Stomach (tissue), 9 donors: ENCODE results near the gene THSD7B. TPM values are rescaled to one million over a fixed set of nuclear protein-coding genes. Genes with fewer than 3 reads are reported as not detected.
A peak's percentile ranks its signal among the peaks of the same experiment; 100 is the strongest.

Source experiments
- DNase-seq, 2 donors: peaks; one replicate each; pipeline versions ENCODE4 v3.0.0 to v3.0.0-alpha.2; 2013 to 2019
- H3K27ac ChIP-seq, 5 donors: fragments of 200-600 bp in 4 of 5; sonication (generic) in 4 of 5; one replicate each; pipeline ENCODE4 v1.5.1; 2013 to 2019; ENCODE audit warnings: mild to moderate bottlenecking in 1 of 5, moderate library complexity in 1 of 5
- H3K27me3 ChIP-seq, 3 donors: fragments of 200-600 bp; sonication (generic); one replicate each; pipeline ENCODE4 v1.5.1; 2017 to 2019; ENCODE audit warnings: mixed run types in 1 of 3
- H3K36me3 ChIP-seq, 4 donors: fragments of 200-600 bp; sonication (generic); 1 replicate in 3 of 4; 2 replicates in 1 of 4; pipeline ENCODE4 v1.5.1; 2016 to 2019
- H3K4me1 ChIP-seq, 4 donors: fragments of 200-600 bp; sonication (generic); one replicate each; pipeline ENCODE4 v1.5.1; 2016 to 2019
- H3K4me3 ChIP-seq, 4 donors: fragments of 200-600 bp; sonication (generic) in 3 of 4; one replicate each; pipeline ENCODE4 v1.5.1; 2016 to 2019; ENCODE audit warnings: mild to moderate bottlenecking in 1 of 4
- H3K9me3 ChIP-seq, 4 donors: fragments of 200-600 bp; sonication (generic); one replicate each; pipeline ENCODE4 v1.5.1; 2016 to 2019
- CTCF ChIP-seq, 7 experiments: fragments of 450-650 bp in 4 of 7; fragments of 200-600 bp in 3 of 7; sonication (generic) in 3 of 7; IDR thresholded peaks; one replicate each; pipeline ENCODE4 v1.5.1; 2016 to 2019; ENCODE audit warnings: antibody characterized with exemption in 7 of 7, control low read depth in 2 of 7, mild to moderate bottlenecking in 1 of 7
- EP300 ChIP-seq: sonication (generic); formaldehyde crosslinking; IDR thresholded peaks from one replicate; pipeline ENCODE4 v1.6.1; 2017; ENCODE audit warnings: antibody characterized with exemption
- POLR2A ChIP-seq, 4 donors: fragments of 450-650 bp; IDR thresholded peaks; one replicate each; pipeline ENCODE4 v1.6.1; 2016; ENCODE audit warnings: antibody characterized with exemption in 4 of 4, control low read depth in 2 of 4, mild to moderate bottlenecking in 1 of 4, moderate library complexity in 1 of 4
- POLR2AphosphoS5 ChIP-seq, 3 donors: sonication (generic); formaldehyde crosslinking; IDR thresholded peaks; one replicate each; pipeline ENCODE4 v1.6.1; 2016; ENCODE audit warnings: antibody characterized with exemption in 3 of 3
- WGBS, 5 donors: extraction: QIAGEN DNeasy Blood & Tissue Kit in 3 of 5; methylation state at CpG; one replicate each; pipeline versions ENCODE4 v1.1.5 to v1.1.7; 2013 to 2018; 5-methylcytosine and 5-hydroxymethylcytosine counted together
- intact Hi-C: fragments of 100-400 bp; cut with DNase I; formaldehyde crosslinking; loops from one replicate; pipeline ENCODE4 v1.15.1; 2023; ENCODE audit warnings: low total_unique reads
- polyA plus RNA-seq, 3 donors: library from polyadenylated mRNA; stranded (reverse); fragments of 200-250 nt; gene quantifications; one replicate each; pipeline ENCODE4 v1.2.3, GENCODE V29; 2013
- total RNA-seq, 5 donors: library from RNA; depleted of rRNA; stranded (reverse); fragments of >200 nt; gene quantifications; one replicate each; pipeline versions ENCODE4 v1.1.0 to v1.2.3, GENCODE V29; 2014 to 2016
- donor health status: healthy with polysubstance abuse.
- donor health status: Bipolar disorder and iron deficiency.
- donor health status: healthy.

THSD7B gene
- total and polyA plus RNA-seq, 8 donors, result 0.05 to 4.4 TPM; not detected in 6

GRCh38 chr2:136785215-136785614, 19.9 kb downstream of the THSD7B start:
- DNase-seq, result no peak
- intact Hi-C loops, result no loop called here
- H3K36me3 ChIP-seq, result no peaks in the 10 kb centered on the region
- H3K4me1 ChIP-seq, result no peaks in the 10 kb centered on the region
- H3K4me3 ChIP-seq, result no peak overlapping the region
- TF ChIP-seq EP300, result no peak
- TF ChIP-seq POLR2A (IDR thresholded peaks at IDR 0.05), result no peak
- H3K27me3 ChIP-seq, result no peaks in the 10 kb centered on the region
- no peaks in the 10 kb centered on the region for H3K9me3 ChIP-seq
- 63 to 86% (median 84%) methylated on average over 2 to 3 of the region's 3 CpGs for WGBS, 5 donors
- H3K27ac ChIP-seq, result no peak overlapping the region

GRCh38 chr2:136787970-136788369, 22.6 kb downstream of the THSD7B start:
- DNase-seq, result no peak
- intact Hi-C loops, result no loop called here
- no peaks in the 10 kb centered on the region for H3K27me3 ChIP-seq
- TF ChIP-seq CTCF (IDR thresholded peaks at IDR 0.05) (no peak), POLR2A (IDR thresholded peaks at IDR 0.05) (no peak), POLR2AphosphoS5 (IDR thresholded peaks at IDR 0.05) (no peak), EP300 (no peak)
- no peaks in the 10 kb centered on the region for H3K4me1 ChIP-seq
- H3K4me3 ChIP-seq, result no peak overlapping the region
- 70 to 83% (median 78%) methylated on average over 3 of the region's 3 CpGs for whole genome bisulfite sequencing, 5 donors
- H3K27ac ChIP-seq, result no peak overlapping the region
- no peaks in the 10 kb centered on the region for H3K36me3 ChIP-seq
- H3K9me3 ChIP-seq, result no peaks in the 10 kb centered on the region

GRCh38 chr2:136796339-136796738, 31.0 kb downstream of the THSD7B start:
- TF ChIP-seq EP300 (no peak), CTCF (IDR thresholded peaks at IDR 0.05) (no peak), POLR2AphosphoS5 (IDR thresholded peaks at IDR 0.05) (no peak), POLR2A (IDR thresholded peaks at IDR 0.05) (no peak)
- DNase-seq, result no peak
- H3K4me1 ChIP-seq, result no peaks in the 10 kb centered on the region
- H3K27me3 ChIP-seq, result no peaks in the 10 kb centered on the region
- no peaks in the 10 kb centered on the region for H3K36me3 ChIP-seq
- intact Hi-C loops, result no loop called here
- 69 to 83% (median 74%) methylated on average over 4 of the region's 4 CpGs for WGBS, 5 donors
- no peaks in the 10 kb centered on the region for H3K9me3 ChIP-seq
- H3K27ac ChIP-seq, result no peak overlapping the region
- H3K4me3 ChIP-seq, result no peak overlapping the region

GRCh38 chr2:136798766-136799165, 33.4 kb downstream of the THSD7B start:
- no peak overlapping the region for H3K27ac ChIP-seq
- TF ChIP-seq POLR2A (IDR thresholded peaks at IDR 0.05), result no peak
- no peak for TF ChIP-seq EP300
- no peak for TF ChIP-seq CTCF (IDR thresholded peaks at IDR 0.05)
- TF ChIP-seq POLR2AphosphoS5 (IDR thresholded peaks at IDR 0.05), result no peak
- H3K4me3 ChIP-seq, result no peak overlapping the region
- intact Hi-C loops, result no loop called here
- H3K27me3 ChIP-seq, result no peaks in the 10 kb centered on the region
- no peaks in the 10 kb centered on the region for H3K9me3 ChIP-seq
- H3K36me3 ChIP-seq, result no peaks in the 10 kb centered on the region
- no peaks in the 10 kb centered on the region for H3K4me1 ChIP-seq
- DNase-seq, result peak in 1 of 2 donors; percentile 13

- H3K36me3 ChIP-seq, result no peaks in the 10 kb centered on the region
- intact Hi-C loops, result no loop called here
- H3K4me3 ChIP-seq, result no peak overlapping the region
- no peak overlapping the region for H3K27ac ChIP-seq
- 71 to 89% (median 82%) methylated on average over 4 of the region's 4 CpGs for WGBS, 5 donors
- DNase-seq, result no peak
- H3K4me1 ChIP-seq, result no peaks in the 10 kb centered on the region
- H3K9me3 ChIP-seq, result peaks cover 0 to 9% (median 8%) of the 10 kb centered on the region in 4 donors
- H3K27me3 ChIP-seq, result no peaks in the 10 kb centered on the region
- no peak for TF ChIP-seq EP300
- TF ChIP-seq CTCF (IDR thresholded peaks at IDR 0.05), result no peak
Measured at GRCh38 chr2:136801661-136802060, 36.3 kb downstream of the THSD7B start.
